ENCODE results near the gene WDFY3. TPM values are rescaled to one million over a fixed set of nuclear protein-coding genes. Genes with fewer than 3 reads are reported as not detected.
A peak's percentile ranks its signal among the peaks of the same experiment; 100 is the strongest.

Gene WDFY3
- total and polyA plus RNA-seq, 9 of the 15 experiments (the other 6 are each of a cell fraction or from before 2014, with no cell fraction given): 0.58 to 13.5 (median 9.4) TPM

- H3K4me2 ChIP-seq (ENCODE audit: insufficient read depth, low read length): no peak overlapping the region
- no peaks in the 10 kb centered on the region for H4K20me1 ChIP-seq (replicated peaks; ENCODE audit: control insufficient read depth, insufficient read depth, low read length)
- H3K9ac ChIP-seq (ENCODE audit: insufficient read depth in 1 of 2, low read depth in 2 of 2, low read length in 2 of 2): no peak overlapping the region
- peak; percentile 71 for TF ChIP-seq RFX1 (IDR thresholded peaks at IDR 0.05)
- TF ChIP-seq, protein P1, sequence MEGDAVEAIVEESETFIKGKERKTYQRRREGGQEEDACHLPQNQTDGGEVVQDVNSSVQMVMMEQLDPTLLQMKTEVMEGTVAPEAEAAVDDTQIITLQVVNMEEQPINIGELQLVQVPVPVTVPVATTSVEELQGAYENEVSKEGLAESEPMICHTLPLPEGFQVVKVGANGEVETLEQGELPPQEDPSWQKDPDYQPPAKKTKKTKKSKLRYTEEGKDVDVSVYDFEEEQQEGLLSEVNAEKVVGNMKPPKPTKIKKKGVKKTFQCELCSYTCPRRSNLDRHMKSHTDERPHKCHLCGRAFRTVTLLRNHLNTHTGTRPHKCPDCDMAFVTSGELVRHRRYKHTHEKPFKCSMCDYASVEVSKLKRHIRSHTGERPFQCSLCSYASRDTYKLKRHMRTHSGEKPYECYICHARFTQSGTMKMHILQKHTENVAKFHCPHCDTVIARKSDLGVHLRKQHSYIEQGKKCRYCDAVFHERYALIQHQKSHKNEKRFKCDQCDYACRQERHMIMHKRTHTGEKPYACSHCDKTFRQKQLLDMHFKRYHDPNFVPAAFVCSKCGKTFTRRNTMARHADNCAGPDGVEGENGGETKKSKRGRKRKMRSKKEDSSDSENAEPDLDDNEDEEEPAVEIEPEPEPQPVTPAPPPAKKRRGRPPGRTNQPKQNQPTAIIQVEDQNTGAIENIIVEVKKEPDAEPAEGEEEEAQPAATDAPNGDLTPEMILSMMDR (IDR thresholded peaks at IDR 0.05 in 2 of 3, conservative IDR thresholded peaks at IDR 0.05 in 1 of 3; ENCODE audit: insufficient read depth in 2 of 3, low read depth in 1 of 3, low read length in 3 of 3): no peak
- in situ Hi-C loops (cut with MboI) (no loop called here), intact Hi-C loops (cut with micrococcal nuclease) (no loop called here)
- ATAC-seq (no peak), FAIRE-seq (no peak), DNase-seq (ENCODE audit: extremely low read depth in 1 of 4, low spot score in 3 of 4) (peak; percentile 5 to 35 (median 24))
- no peaks in the 10 kb centered on the region for H3K4me1 ChIP-seq (replicated peaks in 1 of 2; ENCODE audit: control insufficient read depth in 2 of 2, insufficient read depth in 2 of 2, low read length in 2 of 2)
- H3K27me3 ChIP-seq (ENCODE audit: control insufficient read depth in 2 of 2, insufficient read depth in 2 of 2, low read length in 2 of 2): no peaks in the 10 kb centered on the region
- WGBS (ENCODE audit: insufficient coverage, low coverage, missing lambda C conversion rate): 33% methylated on average over 3 of the region's 3 CpGs
- no peak overlapping the region for H3K4me3 ChIP-seq
- H2AFZ ChIP-seq (ENCODE audit: low read depth, low read length): no peak overlapping the region
- H3K9me3 ChIP-seq (replicated peaks; ENCODE audit: control insufficient read depth, insufficient read depth, low read depth, low read length): no peaks in the 10 kb centered on the region
- H3K36me3 ChIP-seq (ENCODE audit: control insufficient read depth, insufficient read depth, low read length): no peaks in the 10 kb centered on the region; the same call in 2 of the 3 replicates
- no TSS peak for BruUV-seq (replicated peaks)
- no peak overlapping the region for H3K27ac ChIP-seq (ENCODE audit: extremely low read depth, low read depth, low read length)
- H3K79me2 ChIP-seq (ENCODE audit: control insufficient read depth, insufficient read depth, low read length): no peaks in the 10 kb centered on the region
- H3K9me1 ChIP-seq (ENCODE audit: control insufficient read depth, insufficient read depth, low read length): no peaks in the 10 kb centered on the region
- POLR2A ChIA-PET: no interaction called here
- CTCF ChIA-PET (ENCODE audit: low intra/inter-chr PET ratio): no interaction called here
Observed at GRCh38 chr4:84796394-84796793, 170.1 kb downstream of the WDFY3 start.
